Activated T-helper 2 cell treated with anti-CD3 and anti-CD28 coated beads, Interferon-gamma antibody, Interleukin-2, Interleukin-4, amounts not matched to agents 10 μg/mL and 5 μg/mL and 100 μg/mL, durations not matched to agents 14 hours and 24 hours and 36 hours (primary cell): ENCODE data around the gene STK39. TPM values are rescaled to one million over a fixed set of nuclear protein-coding genes. Genes with fewer than 3 reads are reported as not detected.

Experiments
- DNase-seq: peaks from one replicate; pipeline ENCODE4 v3.0.0; 2021; ENCODE audit warnings: low spot score
- H3K27ac Mint-ChIP-seq: one replicate; pipeline ENCODE4 v1.8.0; 2021; ENCODE audit warnings: mixed read lengths
- H3K27me3 Mint-ChIP-seq: one replicate; pipeline ENCODE4 v1.8.0; 2021; ENCODE audit warnings: low read depth, mixed read lengths
- H3K36me3 Mint-ChIP-seq: one replicate; pipeline ENCODE4 v1.8.0; 2021; ENCODE audit warnings: low read depth, mixed read lengths
- H3K4me1 Mint-ChIP-seq: one replicate; pipeline ENCODE4 v1.8.0; 2021; ENCODE audit warnings: low read depth, mixed read lengths
- H3K4me3 Mint-ChIP-seq: one replicate; pipeline ENCODE4 v1.8.0; 2021; ENCODE audit warnings: low read depth, mild to moderate bottlenecking, moderate library complexity, mixed read lengths
- H3K9me3 Mint-ChIP-seq: one replicate; pipeline ENCODE4 v1.8.0; 2021; ENCODE audit warnings: mixed read lengths
- intact Hi-C: fragments of 100-400 bp; cut with micrococcal nuclease; formaldehyde crosslinking; loops from one replicate; pipeline ENCODE4 v1.15.1; 2023
- total RNA-seq: library from RNA; stranded (reverse); gene quantifications from 2 replicates; pipeline ENCODE4 v1.2.3, GENCODE V29; 2022

STK39 gene
- total RNA-seq, 1 donor from 2014 or later: 46.3 TPM

DNA sequence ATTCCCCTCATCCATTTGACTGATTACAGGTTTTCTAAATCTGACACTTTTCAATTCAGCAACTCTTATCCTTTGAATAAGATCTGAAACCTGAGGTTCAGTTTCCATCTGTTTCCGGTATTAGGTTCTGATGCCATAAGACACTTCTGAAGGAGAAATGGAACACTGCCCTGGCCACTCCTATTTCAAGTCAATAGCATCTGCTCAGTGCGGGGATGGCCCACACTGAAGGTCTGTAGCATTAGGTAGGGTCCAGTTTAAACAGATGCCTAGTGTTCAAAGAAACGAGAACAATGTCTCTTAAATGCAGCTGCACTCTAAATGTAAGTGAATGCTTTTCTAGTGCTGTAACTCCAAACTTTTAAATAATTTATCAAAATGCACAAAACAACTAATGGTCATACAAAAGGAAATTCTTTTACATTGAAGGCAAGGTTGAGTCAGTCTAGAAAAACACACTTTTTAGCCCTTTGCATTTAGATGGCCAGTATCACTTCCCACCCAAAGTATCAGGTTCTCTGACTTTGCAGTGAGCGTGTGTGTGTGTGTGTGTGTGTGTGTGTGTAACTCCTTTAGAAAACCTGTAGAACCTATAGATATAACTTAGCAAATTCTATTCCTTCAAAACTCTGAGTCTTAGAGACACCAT is 78.2 kb downstream of the STK39 start:
- Mint-ChIP-seq H3K36me3 (peaks cover 44% of the 10 kb centered on the region), H3K4me3 (no peak overlapping the region), H3K27ac (no peak overlapping the region), H3K27me3 (no peaks in the 10 kb centered on the region), H3K9me3 (no peaks in the 10 kb centered on the region), H3K4me1 (peaks cover 50% of the 10 kb centered on the region)
- no peak for DNase-seq
- intact Hi-C loops: loop anchor here (10.0 kb wide), 1 partner anchor 286 kb away; the partner anchor contains the start of gene CERS6

DNA sequence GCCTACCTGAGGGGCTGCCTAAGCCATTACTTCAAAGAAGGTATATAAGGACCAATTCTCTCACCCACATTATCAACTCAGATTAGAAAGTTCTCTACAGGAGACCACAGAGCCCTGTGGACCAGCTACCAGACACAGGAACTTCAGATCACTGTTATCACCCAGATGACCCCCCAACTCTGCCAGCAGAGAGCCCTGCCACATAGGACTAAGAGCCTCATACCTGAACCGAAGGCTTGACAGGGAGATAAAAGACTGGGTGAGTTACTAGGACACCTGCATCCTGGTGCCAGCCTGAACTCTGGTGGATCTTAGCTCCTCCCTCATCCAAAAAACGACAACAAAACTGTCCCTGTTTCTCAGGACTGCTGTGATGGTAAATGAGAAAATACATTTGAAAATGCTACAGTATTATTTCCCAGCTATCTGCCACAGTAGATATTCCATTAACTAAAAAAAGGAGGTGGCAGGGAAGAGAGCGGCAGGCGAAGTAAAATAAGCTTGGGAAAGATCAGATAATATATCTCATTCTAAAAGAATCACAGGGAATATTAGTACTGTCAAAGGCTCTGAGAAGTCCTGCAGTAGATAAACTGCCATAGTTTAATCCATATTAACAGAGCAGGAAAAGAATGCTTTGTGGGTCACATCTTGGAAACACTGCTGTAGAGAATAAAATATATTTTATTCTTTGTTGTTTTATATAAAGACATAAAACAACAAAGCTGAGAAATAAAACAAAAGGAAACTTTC is 79.7 kb downstream of the STK39 start:
- Mint-ChIP-seq H3K36me3 (peaks cover 48% of the 10 kb centered on the region), H3K27me3 (no peaks in the 10 kb centered on the region), H3K4me1 (peaks cover 45% of the 10 kb centered on the region), H3K27ac (peak overlapping the region; percentile 86), H3K4me3 (no peak overlapping the region), H3K9me3 (no peaks in the 10 kb centered on the region)
- DNase-seq: no peak
- intact Hi-C loops: loop anchor here (1.0 to 10.0 kb wide), 4 partner anchors 28 to 287 kb away; partner anchors contain the start of gene CERS6

DNA sequence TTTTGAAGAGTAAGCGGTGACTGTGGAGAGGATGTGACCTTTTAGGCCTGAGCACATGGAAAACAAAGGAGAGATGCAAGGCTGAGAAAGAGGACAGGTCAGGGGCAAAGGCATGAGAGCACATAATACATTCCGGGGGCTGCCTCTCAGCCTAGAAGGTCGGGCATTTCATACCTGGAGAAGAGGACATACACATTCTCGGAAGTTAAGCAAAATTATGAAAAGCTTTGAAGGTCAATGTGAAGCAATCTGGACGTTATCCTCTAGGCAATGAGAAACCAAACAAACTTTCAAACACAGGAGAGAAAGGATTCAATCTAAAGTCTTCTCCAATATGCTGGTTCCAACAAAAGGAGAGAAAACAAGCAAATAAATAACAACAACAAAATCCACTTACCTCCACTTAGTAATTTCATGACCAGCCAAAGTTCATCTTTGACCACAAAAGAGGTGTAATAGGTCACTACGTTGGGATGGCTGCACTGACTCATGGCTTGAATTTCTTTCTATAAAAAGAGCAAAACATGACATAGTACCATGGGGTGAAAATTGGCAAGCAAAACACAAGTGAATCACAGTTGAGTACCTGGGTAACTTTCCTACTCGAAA is 80.4 kb downstream of the STK39 start:
- Mint-ChIP-seq H3K27me3 (no peaks in the 10 kb centered on the region), H3K36me3 (peaks cover 48% of the 10 kb centered on the region), H3K4me3 (peak overlapping the region; percentile 22), H3K9me3 (no peaks in the 10 kb centered on the region), H3K27ac (peak overlapping the region; percentile 86), H3K4me1 (peaks cover 45% of the 10 kb centered on the region)
- no peak for DNase-seq
- intact Hi-C loops: loop anchor here (1.0 to 10.0 kb wide), 5 partner anchors 28 to 288 kb away; partner anchors contain the start of gene CERS6

- peaks cover 53% of the 10 kb centered on the region for H3K36me3 Mint-ChIP-seq
- DNase-seq: no peak
- peak overlapping the region; percentile 22 for H3K4me3 Mint-ChIP-seq
- no peaks in the 10 kb centered on the region for H3K27me3 Mint-ChIP-seq
- H3K27ac Mint-ChIP-seq: peak overlapping the region; percentile 86
- intact Hi-C loops: loop anchor here (1.0 to 10.0 kb wide), 4 partner anchors 15 to 289 kb away; partner anchors contain the start of gene CERS6
- H3K9me3 Mint-ChIP-seq: no peaks in the 10 kb centered on the region
- H3K4me1 Mint-ChIP-seq: peaks cover 45% of the 10 kb centered on the region
Measured at GRCh38 chr2:168165985-168166901, 81.2 kb downstream of the STK39 start.

- Mint-ChIP-seq H3K9me3 (no peaks in the 10 kb centered on the region), H3K36me3 (peaks cover 55% of the 10 kb centered on the region), H3K4me1 (peaks cover 40% of the 10 kb centered on the region), H3K4me3 (no peak overlapping the region), H3K27me3 (no peaks in the 10 kb centered on the region), H3K27ac (peak overlapping the region; percentile 73)
- intact Hi-C loops: loop anchor here (2.0 to 10.0 kb wide), 2 partner anchors 15 to 289 kb away; partner anchors contain the start of gene CERS6
- no peak for DNase-seq
Measured at GRCh38 chr2:168165397-168165796, 82.0 kb downstream of the STK39 start.

GRCh38 chr2:168160897-168161296 is 86.5 kb downstream of the STK39 start:
- Mint-ChIP-seq H3K4me1 (peaks cover 28% of the 10 kb centered on the region), H3K27me3 (no peaks in the 10 kb centered on the region), H3K4me3 (no peak overlapping the region), H3K9me3 (no peaks in the 10 kb centered on the region), H3K36me3 (peaks cover 49% of the 10 kb centered on the region), H3K27ac (no peak overlapping the region)
- DNase-seq: no peak
- intact Hi-C loops: loop anchor here (2.0 to 10.0 kb wide), 2 partner anchors 86 to 294 kb away; partner anchors contain the start of genes CERS6 and STK39

GRCh38 chr2:168159754-168160585 is 87.4 kb downstream of the STK39 start:
- H3K27ac Mint-ChIP-seq: no peak overlapping the region
- H3K4me3 Mint-ChIP-seq: no peak overlapping the region
- peaks cover 48% of the 10 kb centered on the region for H3K36me3 Mint-ChIP-seq
- H3K27me3 Mint-ChIP-seq: no peaks in the 10 kb centered on the region
- H3K9me3 Mint-ChIP-seq: no peaks in the 10 kb centered on the region
- no peak for DNase-seq
- intact Hi-C loops: loop anchor here (2.0 to 10.0 kb wide), 2 partner anchors 87 to 295 kb away; partner anchors contain the start of genes CERS6 and STK39
- H3K4me1 Mint-ChIP-seq: peaks cover 19% of the 10 kb centered on the region

GRCh38 chr2:168158586-168158985 is 88.8 kb downstream of the STK39 start:
- no peaks in the 10 kb centered on the region for H3K9me3 Mint-ChIP-seq
- peaks cover 24% of the 10 kb centered on the region for H3K4me1 Mint-ChIP-seq
- DNase-seq: no peak
- H3K4me3 Mint-ChIP-seq: no peak overlapping the region
- H3K27ac Mint-ChIP-seq: no peak overlapping the region
- intact Hi-C loops: no loop called here
- H3K27me3 Mint-ChIP-seq: no peaks in the 10 kb centered on the region
- H3K36me3 Mint-ChIP-seq: peaks cover 43% of the 10 kb centered on the region

DNA sequence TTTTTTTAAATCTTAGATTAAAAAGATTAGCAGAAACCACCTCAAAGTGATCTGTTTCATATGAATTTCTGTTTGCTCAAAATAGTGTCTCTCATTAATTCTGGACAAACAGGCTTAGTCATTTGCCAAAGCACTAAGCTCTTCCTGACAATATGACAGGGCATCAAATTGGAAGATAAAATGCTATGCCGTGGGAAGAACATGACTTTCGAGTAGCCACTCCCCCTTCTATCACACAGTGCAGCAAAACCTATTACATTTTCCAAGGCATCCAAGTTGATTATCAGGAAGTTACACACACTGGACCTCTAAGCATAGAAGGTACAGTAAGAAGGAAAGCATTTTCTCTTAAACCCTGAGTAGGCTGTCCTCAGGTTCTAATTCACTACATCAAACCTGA is 89.5 kb downstream of the STK39 start:
- intact Hi-C loops: no loop called here
- H3K27ac Mint-ChIP-seq: no peak overlapping the region
- no peak overlapping the region for H3K4me3 Mint-ChIP-seq
- DNase-seq: no peak
- H3K36me3 Mint-ChIP-seq: peaks cover 39% of the 10 kb centered on the region
- no peaks in the 10 kb centered on the region for H3K9me3 Mint-ChIP-seq
- peaks cover 23% of the 10 kb centered on the region for H3K4me1 Mint-ChIP-seq
- no peaks in the 10 kb centered on the region for H3K27me3 Mint-ChIP-seq

GRCh38 chr2:168157070-168157469 is 90.3 kb downstream of the STK39 start:
- Mint-ChIP-seq H3K4me1 (peaks cover 23% of the 10 kb centered on the region), H3K27ac (peak overlapping the region; percentile 42)
- intact Hi-C loops: no loop called here

DNA sequence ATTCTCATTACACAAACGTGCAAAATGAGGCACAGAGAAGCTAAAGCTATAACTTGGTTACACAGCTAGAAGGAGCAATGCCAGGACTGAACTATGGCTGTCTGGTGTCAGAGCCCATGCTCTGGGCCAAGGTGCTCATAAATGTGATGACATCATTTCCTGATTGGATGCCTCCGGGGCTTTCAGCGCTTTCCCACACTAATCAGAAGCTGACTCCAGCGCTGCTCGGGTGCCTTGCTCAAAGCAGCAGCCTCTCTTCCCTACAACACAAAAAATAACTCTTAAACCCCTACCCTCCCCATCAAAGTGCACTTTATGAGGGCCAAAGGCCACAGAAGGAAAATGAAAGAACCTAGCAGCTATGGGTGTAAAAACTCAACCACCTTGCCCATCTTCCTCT is 90.7 kb downstream of the STK39 start:
- no peaks in the 10 kb centered on the region for H3K27me3 Mint-ChIP-seq
- peaks cover 23% of the 10 kb centered on the region for H3K4me1 Mint-ChIP-seq
- no peaks in the 10 kb centered on the region for H3K9me3 Mint-ChIP-seq
- no peak overlapping the region for H3K4me3 Mint-ChIP-seq
- intact Hi-C loops: no loop called here
- DNase-seq: no peak
- peak overlapping the region; percentile 42 for H3K27ac Mint-ChIP-seq
- H3K36me3 Mint-ChIP-seq: peaks cover 44% of the 10 kb centered on the region

More at GRCh38 chr2:168157070-168157469, 90.3 kb downstream of the STK39 start:
- no peak for DNase-seq
- Mint-ChIP-seq H3K4me3 (no peak overlapping the region), H3K36me3 (peaks cover 45% of the 10 kb centered on the region), H3K9me3 (no peaks in the 10 kb centered on the region), H3K27me3 (no peaks in the 10 kb centered on the region)
